Activated T-cell treated with anti-CD3 and anti-CD28 coated beads, Interleukin-2, amount 50 U/mL, for 4 hours (primary cell): ENCODE data around the gene MCRS1. TPM values are rescaled to one million over a fixed set of nuclear protein-coding genes. Genes with fewer than 3 reads are reported as not detected.

ENCODE experiments used
- ATAC-seq, 2 donors: fragments of 200-7000 bp; cut with Tn5 transposase; one replicate each; pipeline ENCODE4 v1.10.0; 2021
- DNase-seq: peaks from one replicate; pipeline ENCODE4 v3.0.0-alpha.2; 2020
- H3K27me3 Mint-ChIP-seq: one replicate; pipeline ENCODE4 v1.8.0; 2021; ENCODE audit warnings: low read depth, mixed read lengths
- H3K36me3 Mint-ChIP-seq: one replicate; pipeline ENCODE4 v1.8.0; 2022; ENCODE audit warnings: mixed read lengths; ENCODE audit not compliant: insufficient read depth
- H3K4me1 Mint-ChIP-seq: one replicate; pipeline ENCODE4 v1.8.0; 2021; ENCODE audit warnings: low read depth, mixed read lengths
- H3K4me3 Mint-ChIP-seq: one replicate; pipeline ENCODE4 v1.8.0; 2021; ENCODE audit warnings: mild to moderate bottlenecking, moderate library complexity, mixed read lengths
- H3K9me3 Mint-ChIP-seq: one replicate; pipeline ENCODE4 v1.8.0; 2021; ENCODE audit warnings: mixed read lengths
- total RNA-seq, 3 donors: library from RNA; stranded (reverse); gene quantifications; one replicate each; pipeline ENCODE4 v1.2.1, GENCODE V29; 2021

The MCRS1 gene
- total RNA-seq, 3 donors from 2014 or later, result 83.9 to 98.7 (median 92.1) TPM

- DNase-seq, result no peak
- Mint-ChIP-seq H3K4me1 (peaks cover 50% of the 10 kb centered on the region), H3K4me3 (no peak overlapping the region), H3K9me3 (no peaks in the 10 kb centered on the region), H3K36me3 (peaks cover 21% of the 10 kb centered on the region), H3K27me3 (no peaks in the 10 kb centered on the region)
- ATAC-seq, result no peak
Observed at GRCh38 chr12:49566361-49566760, 1.6 kb downstream of the MCRS1 start.

GRCh38 chr12:49565406-49566265 lies 2.3 kb downstream of the MCRS1 start:
- ATAC-seq, result no peak
- peak overlapping the region; percentile 19 for H3K4me3 Mint-ChIP-seq
- H3K27me3 Mint-ChIP-seq, result no peaks in the 10 kb centered on the region
- peaks cover 21% of the 10 kb centered on the region for H3K36me3 Mint-ChIP-seq
- peaks cover 52% of the 10 kb centered on the region for H3K4me1 Mint-ChIP-seq
- no peaks in the 10 kb centered on the region for H3K9me3 Mint-ChIP-seq
- no peak for DNase-seq

- Mint-ChIP-seq H3K9me3 (no peaks in the 10 kb centered on the region), H3K36me3 (peaks cover 25% of the 10 kb centered on the region), H3K4me3 (peak overlapping the region; percentile 24), H3K4me1 (peaks cover 49% of the 10 kb centered on the region), H3K27me3 (no peaks in the 10 kb centered on the region)
- DNase-seq, result no peak
- no peak for ATAC-seq
Observed at GRCh38 chr12:49564686-49565405, 3.1 kb downstream of the MCRS1 start.

GRCh38 chr12:49563951-49564685 lies 3.8 kb downstream of the MCRS1 start:
- Mint-ChIP-seq H3K4me3 (no peak overlapping the region), H3K4me1 (peaks cover 49% of the 10 kb centered on the region), H3K36me3 (peaks cover 28% of the 10 kb centered on the region), H3K27me3 (no peaks in the 10 kb centered on the region), H3K9me3 (no peaks in the 10 kb centered on the region)
- DNase-seq, result no peak
- ATAC-seq, result no peak

GRCh38 chr12:49562831-49563230 lies 5.1 kb downstream of the MCRS1 start:
- H3K4me3 Mint-ChIP-seq, result no peak overlapping the region
- H3K36me3 Mint-ChIP-seq, result peaks cover 31% of the 10 kb centered on the region
- no peaks in the 10 kb centered on the region for H3K27me3 Mint-ChIP-seq
- DNase-seq (no peak), ATAC-seq (no peak)
- H3K4me1 Mint-ChIP-seq, result peaks cover 39% of the 10 kb centered on the region
- no peaks in the 10 kb centered on the region for H3K9me3 Mint-ChIP-seq

- peaks cover 35% of the 10 kb centered on the region for H3K4me1 Mint-ChIP-seq
- no peaks in the 10 kb centered on the region for H3K27me3 Mint-ChIP-seq
- ATAC-seq, result no peak
- no peaks in the 10 kb centered on the region for H3K9me3 Mint-ChIP-seq
- H3K36me3 Mint-ChIP-seq, result peaks cover 31% of the 10 kb centered on the region
- no peak overlapping the region for H3K4me3 Mint-ChIP-seq
- DNase-seq, result no peak
Observed at GRCh38 chr12:49562233-49562632, 5.7 kb downstream of the MCRS1 start.

GRCh38 chr12:49560695-49561094 lies 7.2 kb downstream of the MCRS1 start:
- Mint-ChIP-seq H3K4me3 (no peak overlapping the region), H3K9me3 (no peaks in the 10 kb centered on the region), H3K4me1 (peaks cover 24% of the 10 kb centered on the region), H3K27me3 (no peaks in the 10 kb centered on the region), H3K36me3 (peaks cover 36% of the 10 kb centered on the region)
- ATAC-seq (no peak), DNase-seq (no peak)

GRCh38 chr12:49559011-49559675 lies 8.8 kb downstream of the MCRS1 start:
- ATAC-seq (no peak), DNase-seq (no peak)
- Mint-ChIP-seq H3K9me3 (no peaks in the 10 kb centered on the region), H3K4me3 (no peak overlapping the region), H3K36me3 (peaks cover 32% of the 10 kb centered on the region), H3K27me3 (no peaks in the 10 kb centered on the region), H3K4me1 (peaks cover 13% of the 10 kb centered on the region)

- H3K4me1 Mint-ChIP-seq, result peaks cover 7% of the 10 kb centered on the region
- no peak for DNase-seq
- no peaks in the 10 kb centered on the region for H3K27me3 Mint-ChIP-seq
- no peak for ATAC-seq
- no peaks in the 10 kb centered on the region for H3K9me3 Mint-ChIP-seq
- H3K36me3 Mint-ChIP-seq, result peaks cover 28% of the 10 kb centered on the region
- H3K4me3 Mint-ChIP-seq, result no peak overlapping the region
Observed at GRCh38 chr12:49558526-49558925, 9.4 kb downstream of the MCRS1 start.

GRCh38 chr12:49557917-49558215 lies 10.1 kb downstream of the MCRS1 start:
- Mint-ChIP-seq H3K36me3 (peaks cover 25% of the 10 kb centered on the region), H3K4me1 (peaks cover 7% of the 10 kb centered on the region), H3K27me3 (no peaks in the 10 kb centered on the region), H3K9me3 (no peaks in the 10 kb centered on the region), H3K4me3 (no peak overlapping the region)
- ATAC-seq, result no peak
- no peak for DNase-seq

- DNase-seq (no peak), ATAC-seq (peak in 1 of 2 donors; percentile 3)
- peaks cover 7% of the 10 kb centered on the region for H3K4me1 Mint-ChIP-seq
- H3K4me3 Mint-ChIP-seq, result no peak overlapping the region
- H3K36me3 Mint-ChIP-seq, result peaks cover 22% of the 10 kb centered on the region
- no peaks in the 10 kb centered on the region for H3K27me3 Mint-ChIP-seq
- no peaks in the 10 kb centered on the region for H3K9me3 Mint-ChIP-seq
Observed at GRCh38 chr12:49557187-49557916, 10.6 kb downstream of the MCRS1 start.

GRCh38 chr12:49556391-49557186 lies 11.4 kb downstream of the MCRS1 start:
- Mint-ChIP-seq H3K9me3 (no peaks in the 10 kb centered on the region), H3K4me1 (peaks cover 7% of the 10 kb centered on the region), H3K4me3 (no peak overlapping the region), H3K36me3 (peaks cover 19% of the 10 kb centered on the region), H3K27me3 (no peaks in the 10 kb centered on the region)
- ATAC-seq (no peak), DNase-seq (no peak)
